Neural progenitor cell (in vitro differentiated cells): Measurements from ENCODE around the gene HRH2. TPM values are rescaled to one million over a fixed set of nuclear protein-coding genes. Genes with fewer than 3 reads are reported as not detected.

Source experiments
- DNase-seq: peaks from one replicate; pipeline ENCODE4 v3.0.0-alpha.2; 2016; ENCODE audit warnings: low spot score
- H2AFZ ChIP-seq: fragments of 200-600 bp; sonication (generic); replicated peaks from 2 replicates; pipeline ENCODE4 v1.6.1; 2016; ENCODE audit warnings: antibody characterized with exemption
- H3F3A ChIP-seq: fragments of 200-600 bp; sonication (generic); 2 replicates; pipeline ENCODE4 v1.6.1; 2016; ENCODE audit warnings: antibody characterized with exemption, low read depth
- H3K27ac ChIP-seq: fragments of 200-600 bp; sonication (generic); 2 replicates; pipeline ENCODE4 v1.5.1; 2016; ENCODE audit warnings: mild to moderate bottlenecking
- H3K27me3 ChIP-seq: fragments of 200-600 bp; sonication (generic); 2 replicates; pipeline ENCODE4 v1.6.1; 2016; ENCODE audit warnings: mild to moderate bottlenecking, moderate library complexity
- H3K36me3 ChIP-seq: fragments of 200-600 bp; sonication (generic); 2 replicates; pipeline ENCODE4 v1.5.1; 2016
- H3K4me1 ChIP-seq: fragments of 200-600 bp; sonication (generic); 2 replicates; pipeline ENCODE4 v1.6.1; 2016; ENCODE audit warnings: mixed run types
- H3K4me2 ChIP-seq: fragments of 200-600 bp; sonication (generic); 2 replicates; pipeline ENCODE4 v1.6.1; 2016
- H3K4me3 ChIP-seq: fragments of 200-600 bp; sonication (generic); 2 replicates; pipeline ENCODE4 v1.5.1; 2016
- H3K79me2 ChIP-seq: fragments of 200-600 bp; sonication (generic); 2 replicates; pipeline ENCODE4 v1.6.1; 2016; ENCODE audit warnings: low read depth
- H3K9ac ChIP-seq: fragments of 200-600 bp; sonication (generic); 2 replicates; pipeline ENCODE4 v1.6.1; 2016
- H3K9me3 ChIP-seq: fragments of 200-600 bp; sonication (generic); 2 replicates; pipeline ENCODE4 v1.5.1; 2016; ENCODE audit warnings: low read depth
- H4K20me1 ChIP-seq: fragments of 200-600 bp; sonication (generic); 2 replicates; pipeline ENCODE4 v1.6.1; 2016; ENCODE audit warnings: low read depth
- H3K27ac Mint-ChIP-seq: 3 replicates; pipeline ENCODE4 v1.8.0; 2021; ENCODE audit warnings: mixed read lengths
- H3K27me3 Mint-ChIP-seq: 2 replicates; pipeline ENCODE4 v1.8.0; 2022; ENCODE audit warnings: low read depth, mild to moderate bottlenecking, inconsistent platforms, moderate library complexity, mixed read lengths; ENCODE audit not compliant: insufficient read depth
- H3K36me3 Mint-ChIP-seq: 3 replicates; pipeline ENCODE4 v1.8.0; 2021; ENCODE audit warnings: mixed read lengths
- H3K4me1 Mint-ChIP-seq: 3 replicates; pipeline ENCODE4 v1.8.0; 2021; ENCODE audit warnings: mixed read lengths
- H3K4me3 Mint-ChIP-seq: 3 replicates; pipeline ENCODE4 v1.8.0; 2021; ENCODE audit warnings: mild to moderate bottlenecking, moderate library complexity, mixed read lengths
- H3K9me3 Mint-ChIP-seq: 3 replicates; pipeline ENCODE4 v1.8.0; 2020; ENCODE audit warnings: mixed read lengths
- CTCF ChIP-seq: fragments of 200-600 bp; sonication (generic); IDR thresholded peaks from 2 replicates; pipeline ENCODE4 v1.5.1; 2017; ENCODE audit warnings: antibody characterized with exemption, mild to moderate bottlenecking
- EZH2 ChIP-seq: fragments of 200-600 bp; sonication (generic); IDR thresholded peaks from 2 replicates; pipeline ENCODE4 v1.6.1; 2017; ENCODE audit warnings: antibody characterized with exemption, mild to moderate bottlenecking, moderate library complexity
- EZH2phosphoT487 ChIP-seq: fragments of 200-600 bp; sonication (generic); IDR thresholded peaks from 2 replicates; pipeline ENCODE4 v1.6.1; 2017; ENCODE audit warnings: antibody characterized with exemption
- total RNA-seq: library from RNA; depleted of rRNA; stranded (reverse); fragments of >200 nt; gene quantifications from 2 replicates; pipeline ENCODE4 v1.2.3, GENCODE V29; 2015; ENCODE audit warnings: low replicate concordance

Gene HRH2
- total RNA-seq, 1 donor from 2014 or later: not detected

GRCh38 chr5:175621971-175622370 is 35.9 kb upstream of the HRH2 start:
- TF ChIP-seq EZH2phosphoT487 (no peak), CTCF (no peak), EZH2 (no peak)
- H3K27ac ChIP-seq: no peak overlapping the region
- no peaks in the 10 kb centered on the region for H3K27me3 ChIP-seq
- H2AFZ ChIP-seq: no peak overlapping the region
- H3K36me3 ChIP-seq: no peaks in the 10 kb centered on the region
- H3K4me1 ChIP-seq: no peaks in the 10 kb centered on the region
- Mint-ChIP-seq H3K4me3 (no peak overlapping the region), H3K4me1 (peaks cover 5% of the 10 kb centered on the region), H3K36me3 (peaks cover 2% of the 10 kb centered on the region), H3K27ac (no peak overlapping the region), H3K9me3 (peaks cover 10% of the 10 kb centered on the region), H3K27me3 (peaks cover 6% of the 10 kb centered on the region)
- no peaks in the 10 kb centered on the region for H3K79me2 ChIP-seq
- H3K4me3 ChIP-seq: no peak overlapping the region
- H3K4me2 ChIP-seq: no peak overlapping the region
- no peak overlapping the region for H3K9ac ChIP-seq
- no peaks in the 10 kb centered on the region for H4K20me1 ChIP-seq
- no peaks in the 10 kb centered on the region for H3K9me3 ChIP-seq
- H3F3A ChIP-seq: no peaks in the 10 kb centered on the region
- no peak for DNase-seq

GRCh38 chr5:175623088-175623487 is 34.8 kb upstream of the HRH2 start:
- TF ChIP-seq EZH2 (no peak), CTCF (no peak), EZH2phosphoT487 (no peak)
- no peak overlapping the region for H3K4me3 Mint-ChIP-seq
- Histone ChIP-seq H3F3A (no peaks in the 10 kb centered on the region), H3K79me2 (no peaks in the 10 kb centered on the region), H3K27me3 (no peaks in the 10 kb centered on the region), H2AFZ (no peak overlapping the region), H3K9me3 (no peaks in the 10 kb centered on the region), H3K4me1 (no peaks in the 10 kb centered on the region), H3K9ac (no peak overlapping the region), H4K20me1 (no peaks in the 10 kb centered on the region), H3K27ac (no peak overlapping the region), H3K36me3 (no peaks in the 10 kb centered on the region), H3K4me3 (no peak overlapping the region), H3K4me2 (no peak overlapping the region)
- DNase-seq: no peak
- H3K36me3 Mint-ChIP-seq: peaks cover 2% of the 10 kb centered on the region
- peaks cover 3% of the 10 kb centered on the region for H3K27me3 Mint-ChIP-seq
- peaks cover 10% of the 10 kb centered on the region for H3K9me3 Mint-ChIP-seq
- peaks cover 10% of the 10 kb centered on the region for H3K4me1 Mint-ChIP-seq
- H3K27ac Mint-ChIP-seq: peak overlapping the region; percentile 48

GRCh38 chr5:175624316-175624715 is 33.6 kb upstream of the HRH2 start:
- H3K4me3 Mint-ChIP-seq: no peak overlapping the region
- Histone ChIP-seq H3K9me3 (no peaks in the 10 kb centered on the region), H3K4me3 (no peak overlapping the region), H3F3A (no peaks in the 10 kb centered on the region), H2AFZ (no peak overlapping the region), H3K27ac (no peak overlapping the region), H3K79me2 (no peaks in the 10 kb centered on the region), H3K36me3 (no peaks in the 10 kb centered on the region), H3K9ac (no peak overlapping the region), H3K4me2 (no peak overlapping the region), H3K27me3 (no peaks in the 10 kb centered on the region), H4K20me1 (no peaks in the 10 kb centered on the region), H3K4me1 (no peaks in the 10 kb centered on the region)
- peaks cover 2% of the 10 kb centered on the region for H3K36me3 Mint-ChIP-seq
- H3K4me1 Mint-ChIP-seq: peaks cover 22% of the 10 kb centered on the region
- no peak for DNase-seq
- H3K9me3 Mint-ChIP-seq: peaks cover 10% of the 10 kb centered on the region
- H3K27me3 Mint-ChIP-seq: peaks cover 3% of the 10 kb centered on the region
- TF ChIP-seq EZH2 (no peak), EZH2phosphoT487 (no peak), CTCF (no peak)
- H3K27ac Mint-ChIP-seq: no peak overlapping the region

GRCh38 chr5:175627005-175627404 is 30.9 kb upstream of the HRH2 start:
- Histone ChIP-seq H3K27ac (no peak overlapping the region), H3K79me2 (no peaks in the 10 kb centered on the region), H3K27me3 (no peaks in the 10 kb centered on the region), H3F3A (no peaks in the 10 kb centered on the region), H3K4me2 (no peak overlapping the region), H3K36me3 (no peaks in the 10 kb centered on the region), H4K20me1 (no peaks in the 10 kb centered on the region), H3K4me1 (no peaks in the 10 kb centered on the region), H2AFZ (no peak overlapping the region), H3K4me3 (no peak overlapping the region), H3K9ac (no peak overlapping the region), H3K9me3 (no peaks in the 10 kb centered on the region)
- peaks cover 26% of the 10 kb centered on the region for H3K4me1 Mint-ChIP-seq
- no peak overlapping the region for H3K4me3 Mint-ChIP-seq
- H3K27me3 Mint-ChIP-seq: peaks cover 3% of the 10 kb centered on the region
- H3K36me3 Mint-ChIP-seq: peaks cover 3% of the 10 kb centered on the region
- peaks cover 20% of the 10 kb centered on the region for H3K9me3 Mint-ChIP-seq
- no peak for DNase-seq
- no peak overlapping the region for H3K27ac Mint-ChIP-seq
- TF ChIP-seq CTCF (no peak), EZH2 (no peak), EZH2phosphoT487 (no peak)
